ENCODE measurements around the gene ARHGAP28. TPM values are rescaled to one million over a fixed set of nuclear protein-coding genes. Genes with fewer than 3 reads are reported as not detected.
A peak's percentile ranks its signal among the peaks of the same experiment; 100 is the strongest.
"Not testable (repeated sequence)": the region's sequence is repeated elsewhere in the genome, so short reads cannot be mapped to it uniquely, and the experiment has no call there.

The ARHGAP28 gene
- total RNA-seq, 1 experiment from 2014 or later = 0.24 TPM

DNA sequence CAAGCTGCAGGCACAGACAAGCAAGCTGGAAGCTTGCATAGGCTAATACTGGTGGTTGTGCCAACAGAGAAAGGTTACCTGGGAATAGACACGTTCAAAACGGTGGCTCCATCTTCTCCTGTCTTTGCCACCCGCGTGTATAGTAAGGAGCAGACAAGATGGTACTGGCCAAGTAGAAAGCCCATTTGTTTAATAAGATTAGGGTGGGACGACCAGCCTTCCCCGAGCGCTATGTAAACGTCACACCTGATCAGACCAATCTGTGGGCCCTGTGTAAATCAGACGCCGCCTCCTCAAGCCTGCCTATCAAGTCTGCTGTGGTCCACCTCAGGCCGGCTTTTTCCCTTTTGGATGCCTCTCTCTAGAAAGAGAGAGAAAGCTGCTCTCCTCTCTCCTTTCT lies 198.8 kb downstream of the ARHGAP28 start:
- no peak for DNase-seq (ENCODE audit: low read depth)

DNA sequence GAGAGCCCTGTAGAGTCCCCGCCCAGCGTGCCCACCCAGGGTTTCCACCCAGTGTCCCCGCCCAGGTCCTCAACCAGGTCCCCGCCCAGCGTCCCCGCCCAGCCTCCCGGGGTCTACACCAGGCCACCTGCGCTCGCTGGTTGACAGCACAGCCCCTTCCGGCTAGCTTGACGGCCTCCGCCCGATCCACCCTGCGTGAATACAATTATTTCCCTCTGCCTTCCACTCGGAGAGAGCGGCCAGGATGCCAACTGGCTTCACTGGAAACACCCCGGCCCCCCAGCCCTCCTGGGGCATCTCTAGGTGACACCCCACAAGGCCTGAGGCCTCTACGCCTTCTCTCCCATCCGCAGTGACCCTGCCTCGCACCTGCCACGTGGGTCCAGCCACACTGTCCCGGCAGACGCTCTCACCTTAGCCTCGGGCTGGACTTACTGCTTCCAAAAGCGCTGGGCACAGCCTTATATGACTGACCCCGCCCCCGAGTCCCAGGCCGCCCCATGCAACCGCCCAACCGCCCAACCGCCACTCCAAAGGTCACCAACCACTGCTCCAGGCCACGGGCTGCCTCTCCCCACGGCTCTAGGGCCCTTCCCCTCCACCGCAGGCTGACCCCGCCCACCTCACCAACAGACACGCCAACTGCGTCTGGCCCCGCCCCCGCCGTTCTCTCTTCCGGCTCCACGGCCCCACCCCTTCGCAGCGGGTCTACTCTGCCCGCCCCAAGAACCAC lies 200.0 kb downstream of the ARHGAP28 start:
- DNase-seq (ENCODE audit: low read depth) = peak; percentile 11

DNA sequence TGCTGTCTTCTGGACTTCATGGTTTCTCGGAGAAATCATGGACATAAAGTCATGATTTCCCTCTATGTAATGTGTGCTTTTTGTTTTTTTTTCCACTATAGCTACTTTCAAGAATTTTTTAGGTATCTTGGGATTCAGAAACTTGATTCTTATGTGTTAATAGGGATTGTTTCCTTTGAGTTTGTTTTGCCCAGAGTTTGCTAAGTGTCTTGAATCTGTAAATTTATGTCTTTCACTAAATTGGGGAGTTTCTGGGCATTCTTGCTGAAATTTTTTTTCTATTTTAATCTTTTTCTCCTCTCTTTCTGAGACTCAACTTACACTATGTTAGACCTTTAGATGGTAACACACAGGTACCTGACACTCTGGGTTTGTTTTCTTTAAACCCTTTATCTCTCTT lies 205.3 kb downstream of the ARHGAP28 start:
- no peak for DNase-seq (ENCODE audit: low read depth)

DNA sequence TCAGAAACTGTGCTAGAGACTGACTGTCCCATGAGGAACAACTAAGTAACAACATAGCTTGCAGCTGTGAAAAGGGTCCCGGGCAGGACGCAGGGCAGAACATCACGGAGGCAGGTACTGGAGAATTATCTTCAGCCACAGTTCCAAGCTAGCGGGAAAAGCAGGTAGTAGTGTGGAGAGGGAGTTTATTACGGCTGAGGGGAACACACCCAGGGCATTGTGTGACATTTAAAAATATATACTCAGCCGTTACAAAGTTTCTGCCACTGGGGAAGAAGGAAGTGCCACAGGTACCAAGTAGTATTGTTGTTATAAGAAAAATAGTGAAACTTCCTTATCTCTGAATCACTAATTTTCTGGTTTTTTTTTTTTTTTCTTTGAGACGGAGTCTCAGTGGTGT lies 208.5 kb downstream of the ARHGAP28 start:
- DNase-seq (ENCODE audit: low read depth) = no peak

DNA sequence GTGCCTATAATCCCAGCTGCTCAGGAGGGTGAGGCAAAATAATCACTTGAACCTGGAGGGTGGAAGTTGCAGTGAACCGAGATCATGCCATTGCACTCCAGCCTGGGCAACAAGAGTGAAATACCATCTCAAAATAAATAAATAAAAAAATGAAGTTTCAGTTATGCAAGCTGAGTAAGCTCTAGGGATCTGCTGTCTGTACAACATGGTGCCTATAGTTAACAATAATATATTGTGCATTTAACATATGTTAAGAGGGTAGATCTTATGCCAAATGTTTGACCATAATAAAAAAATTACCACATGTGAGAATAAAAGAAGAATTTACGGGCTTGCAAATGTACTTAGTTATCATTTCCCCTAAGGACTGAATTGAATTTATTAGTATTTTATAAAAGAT lies 208.9 kb downstream of the ARHGAP28 start:
- DNase-seq (ENCODE audit: low read depth) = not testable (repeated sequence)

DNA sequence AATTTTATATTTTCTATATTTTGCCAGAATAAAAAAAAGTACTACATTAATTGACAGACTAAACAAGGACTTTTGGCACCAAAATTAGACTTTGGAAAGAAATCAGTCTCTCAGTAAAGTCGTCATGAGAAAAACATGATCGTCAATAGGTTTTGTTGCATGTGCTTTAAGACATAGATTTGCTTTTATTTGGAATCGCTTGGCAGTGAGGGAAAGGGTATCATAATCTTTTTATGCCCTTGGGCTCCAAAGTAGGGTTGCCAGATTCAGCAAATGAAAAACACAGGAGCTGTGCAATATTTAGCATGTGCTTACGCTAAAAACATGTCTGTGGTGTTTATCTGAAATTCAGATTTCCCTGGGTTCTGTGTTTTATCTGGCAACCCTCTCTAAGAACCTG lies 210.5 kb downstream of the ARHGAP28 start:
- DNase-seq (ENCODE audit: low read depth) = no peak

DNA sequence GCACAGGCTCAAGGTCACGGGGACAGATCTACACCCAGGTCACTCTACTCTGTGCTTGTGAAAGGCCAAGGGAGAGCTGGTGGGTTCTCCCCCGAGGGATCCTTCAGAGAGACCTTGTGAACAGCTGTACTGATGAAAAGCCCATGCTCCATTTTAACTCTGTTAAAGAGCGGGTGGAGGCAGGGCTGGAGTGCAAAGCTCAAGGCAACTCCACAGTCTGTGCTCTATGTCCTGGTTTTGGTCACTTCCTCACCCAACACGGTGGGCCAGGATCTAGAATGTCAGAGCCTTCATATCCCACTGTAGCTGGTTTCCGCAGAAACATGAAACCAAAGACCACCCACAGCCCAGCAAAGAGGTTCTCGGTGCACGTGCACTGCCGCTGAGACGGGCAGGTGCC lies 210.9 kb downstream of the ARHGAP28 start:
- no peak for DNase-seq (ENCODE audit: low read depth)

DNA sequence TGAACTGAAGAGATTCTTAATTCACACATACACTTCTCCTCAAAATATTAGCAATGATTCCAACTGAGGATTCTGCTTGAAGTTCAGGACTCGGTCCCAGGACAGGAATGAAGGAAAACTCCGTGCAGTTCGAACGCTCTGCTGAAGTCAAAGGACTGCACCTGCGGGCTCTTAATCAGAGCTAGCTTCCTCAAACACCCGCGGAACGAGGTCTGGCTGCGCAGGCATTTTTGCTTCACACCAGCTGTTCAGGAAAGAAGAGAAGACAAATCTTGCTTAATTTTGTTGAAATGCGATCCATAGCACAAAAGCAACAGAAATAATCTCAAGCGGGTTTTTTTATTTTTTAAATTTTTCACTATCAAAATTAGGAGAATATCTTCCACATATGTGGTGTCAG lies 212.5 kb downstream of the ARHGAP28 start:
- DNase-seq (ENCODE audit: low read depth) = no peak

DNA sequence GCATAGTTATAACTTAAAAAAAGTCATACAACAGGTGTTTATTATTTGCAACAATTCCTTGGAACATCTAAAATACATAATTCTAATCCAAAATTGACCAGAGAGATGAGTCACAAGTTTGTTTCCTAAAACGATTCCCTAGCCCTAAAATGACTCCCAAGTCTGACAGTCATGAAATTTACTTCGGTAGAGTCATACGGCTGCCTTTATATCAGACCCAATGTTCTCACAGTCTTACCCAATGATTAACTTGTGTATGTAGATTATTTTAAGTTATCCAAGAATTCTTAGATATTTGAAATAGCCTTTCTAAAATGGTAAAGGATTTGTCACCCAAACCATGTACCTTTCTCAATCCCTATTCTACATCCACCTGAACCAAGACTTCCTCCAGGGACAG lies 213.2 kb downstream of the ARHGAP28 start:
- DNase-seq (ENCODE audit: low read depth) = no peak

DNA sequence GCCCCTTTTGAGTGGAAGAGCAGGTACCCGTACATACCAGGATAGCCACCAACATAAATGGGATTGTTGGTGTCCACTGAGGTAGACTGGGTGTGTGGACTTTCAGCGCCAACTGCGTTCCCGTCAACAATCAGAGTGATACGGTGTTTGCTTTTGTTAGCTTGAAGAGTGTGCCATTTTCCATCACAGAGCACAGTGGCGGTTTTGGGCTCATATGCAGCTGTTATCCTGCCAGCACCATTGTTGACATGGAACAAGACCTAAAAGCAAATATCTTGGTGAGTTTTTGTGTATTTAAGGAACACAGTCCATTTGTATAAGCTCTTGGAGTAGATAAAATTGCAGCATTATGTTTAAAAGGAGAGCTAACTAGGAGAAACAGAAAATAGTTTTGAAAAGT lies 213.6 kb downstream of the ARHGAP28 start:
- no peak for DNase-seq (ENCODE audit: low read depth)

DNA sequence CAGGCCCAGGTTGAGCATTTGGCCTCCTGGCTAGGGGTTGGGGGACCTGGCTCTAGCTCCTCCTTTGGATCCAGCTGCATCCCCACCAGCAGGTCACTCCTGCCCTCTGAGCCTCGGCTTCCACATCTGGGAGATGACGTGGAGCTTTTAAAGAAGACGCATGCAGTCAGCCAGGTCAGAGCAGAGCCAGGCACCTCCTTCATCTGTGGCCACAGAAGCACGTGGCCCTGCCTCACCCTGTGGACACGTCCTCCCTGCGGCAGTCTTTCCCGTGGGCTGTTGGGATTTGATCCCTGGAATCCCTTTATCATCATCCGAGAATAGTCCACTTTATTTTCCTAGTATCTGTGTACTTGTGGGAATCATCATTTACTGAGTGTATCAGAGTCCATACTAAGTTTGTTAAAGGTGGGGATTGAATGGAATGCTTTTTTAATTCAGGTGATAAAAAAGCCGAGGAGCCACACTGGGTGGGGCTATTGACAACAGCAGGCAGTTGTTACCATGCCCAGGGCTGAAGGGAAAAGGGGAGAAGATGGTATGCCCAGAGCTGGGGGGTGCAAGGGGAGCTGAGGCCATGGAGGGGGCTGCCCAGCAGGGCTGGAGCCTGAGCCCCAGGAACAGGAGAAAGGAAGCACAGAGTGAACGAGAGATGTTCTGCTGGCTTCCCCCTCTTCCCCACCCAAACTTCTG lies 218.0 kb downstream of the ARHGAP28 start:
- DNase-seq (ENCODE audit: low read depth) = no peak

DNA sequence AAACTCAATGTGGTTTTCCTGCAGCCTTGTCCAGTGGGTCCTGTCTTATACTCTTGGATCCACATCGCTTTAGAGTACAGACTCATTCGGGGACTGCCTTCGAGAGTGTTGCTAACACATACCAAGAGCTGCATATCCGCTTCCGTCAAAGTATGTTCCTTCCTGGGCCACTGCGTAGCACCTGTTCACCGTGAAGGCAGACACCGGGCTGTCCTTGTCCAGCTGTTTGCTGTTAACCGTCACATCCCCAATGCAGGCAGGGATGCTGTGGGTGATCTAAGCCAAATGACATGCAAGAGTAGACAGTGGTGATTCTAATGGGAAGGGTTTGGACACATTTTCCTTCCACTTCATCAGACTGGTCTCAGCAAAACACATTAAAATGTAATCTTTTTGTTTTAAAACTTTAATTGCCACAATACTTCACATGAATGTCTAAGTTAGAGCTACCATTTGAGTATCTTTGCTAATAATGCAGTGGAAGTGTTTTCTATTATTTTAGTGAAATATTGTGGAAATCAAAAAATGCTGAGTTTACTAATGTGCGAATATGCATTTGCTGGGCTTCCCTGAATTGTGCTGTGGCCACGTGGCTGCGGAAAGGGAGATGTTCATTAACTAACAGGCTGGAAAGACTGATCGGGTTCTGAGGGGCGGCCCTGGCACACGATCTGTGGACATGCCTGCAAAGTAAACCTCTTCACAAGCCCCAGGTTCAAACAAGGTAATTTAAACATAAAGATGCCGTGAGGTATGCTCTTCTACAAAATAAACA lies 219.0 kb downstream of the ARHGAP28 start:
- DNase-seq (ENCODE audit: low read depth) = no peak

DNA sequence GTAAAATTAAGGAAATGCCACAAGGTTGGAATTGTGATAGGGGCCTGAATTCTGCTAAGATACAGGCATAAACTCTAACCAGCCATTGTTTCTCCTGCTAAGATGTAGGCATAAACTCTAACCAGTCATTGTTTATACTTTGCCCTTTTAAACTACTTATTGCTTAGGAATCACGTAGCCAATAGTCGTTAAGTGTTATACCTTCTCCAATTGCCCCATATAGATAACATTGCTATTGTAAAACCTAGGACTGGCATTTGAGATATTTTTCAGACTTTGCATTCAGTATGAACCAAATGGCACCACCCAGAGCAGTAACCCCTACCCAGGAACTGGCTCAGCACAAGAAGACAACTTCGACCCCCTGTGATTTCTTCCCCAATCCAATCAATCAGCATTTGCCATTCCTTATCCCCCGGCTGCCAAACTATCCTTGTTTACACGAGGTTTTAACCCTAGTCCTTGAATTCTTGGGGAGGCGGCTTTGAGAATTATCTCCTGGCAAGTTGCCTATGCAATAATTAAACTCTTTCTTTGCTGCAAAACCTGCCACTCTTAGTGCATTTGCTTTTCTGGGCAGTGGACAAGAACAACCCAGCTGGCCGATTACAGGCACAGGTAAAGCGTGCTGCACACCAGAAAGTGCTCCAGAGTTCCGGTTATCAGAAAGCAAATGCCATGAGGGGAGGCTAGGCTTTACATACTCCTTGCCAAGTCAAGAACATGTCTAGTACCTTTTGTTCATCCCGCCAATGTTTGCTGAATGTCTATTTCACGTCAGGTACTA lies 220.5 kb downstream of the ARHGAP28 start:
- no peak for DNase-seq (ENCODE audit: low read depth)

DNA sequence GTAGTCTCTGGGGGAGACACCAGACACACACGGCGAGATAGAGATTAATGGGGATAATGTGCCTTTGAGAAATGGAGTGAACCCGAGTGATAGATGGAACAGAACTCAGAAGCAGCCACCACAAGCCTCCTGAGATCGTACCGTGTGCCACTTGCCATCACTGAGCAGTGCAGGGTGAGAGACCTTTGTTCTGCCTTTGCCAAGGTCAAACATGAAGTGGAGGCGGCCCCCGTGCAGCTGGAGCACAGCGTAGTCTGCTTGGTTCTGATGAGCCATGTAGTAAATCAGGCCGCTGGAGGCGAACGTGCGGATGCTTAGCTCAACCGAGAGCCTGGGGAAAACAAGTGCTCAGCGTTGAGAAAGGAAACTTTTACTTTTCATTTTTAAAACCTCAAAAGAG lies 221.1 kb downstream of the ARHGAP28 start:
- no peak for DNase-seq (ENCODE audit: low read depth)

DNA sequence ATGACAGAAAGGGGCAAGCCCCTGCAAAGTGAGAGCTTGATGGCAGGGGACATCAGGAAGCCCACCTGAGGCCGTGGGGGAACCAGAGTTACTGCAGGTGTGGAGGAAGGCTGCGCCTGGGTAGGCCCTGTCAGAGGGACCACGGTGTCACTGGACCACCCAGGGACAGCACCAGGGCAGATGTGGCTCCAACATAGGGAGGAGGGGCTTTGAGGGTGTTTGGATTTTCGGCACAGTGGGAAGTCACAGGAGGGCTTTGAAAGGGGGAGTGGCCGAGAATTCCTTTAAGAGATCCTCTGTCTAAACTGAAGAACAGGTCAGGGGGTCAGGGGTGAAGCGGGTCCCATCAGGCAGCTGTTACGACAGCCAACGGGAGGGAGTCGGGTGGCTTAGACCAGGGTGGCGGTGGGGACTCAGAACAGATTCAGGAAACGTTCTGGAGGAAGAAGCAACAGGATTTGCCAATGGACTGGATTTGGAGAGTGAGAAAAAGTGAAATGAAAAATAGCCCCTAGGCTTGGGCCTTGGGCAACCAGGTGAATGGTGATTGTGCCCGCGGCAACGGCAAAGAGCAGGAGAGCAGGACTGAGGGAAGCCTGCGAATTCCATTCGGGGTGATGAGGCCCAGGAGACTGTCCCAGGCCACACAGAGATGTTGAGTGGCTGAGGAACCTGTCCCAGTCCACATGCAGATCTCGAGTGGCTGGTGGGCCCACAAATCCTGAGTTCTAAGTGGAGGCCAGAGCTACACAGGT lies 222.0 kb downstream of the ARHGAP28 start:
- no peak for DNase-seq (ENCODE audit: low read depth)

DNA sequence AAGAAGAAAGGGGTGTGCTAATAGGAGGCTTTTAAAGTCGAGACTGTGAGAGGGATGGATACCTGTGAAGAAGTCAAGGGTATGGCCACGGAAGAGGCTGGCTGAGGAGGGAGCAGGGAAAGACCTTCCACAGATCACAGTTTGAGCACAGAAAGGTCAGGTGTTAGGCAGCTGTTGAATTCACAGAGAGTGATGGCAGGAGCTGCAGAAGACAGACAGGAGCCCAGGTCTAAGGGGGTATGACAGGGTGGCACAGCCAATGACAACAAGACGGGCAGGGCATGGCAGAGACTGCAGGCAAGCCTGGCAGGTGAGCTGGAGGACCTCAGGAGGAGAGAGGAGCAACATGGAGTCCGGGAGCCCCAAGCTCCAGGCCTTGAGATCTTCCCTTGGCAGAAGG lies 225.0 kb downstream of the ARHGAP28 start:
- no peak for DNase-seq (ENCODE audit: low read depth)

DNA sequence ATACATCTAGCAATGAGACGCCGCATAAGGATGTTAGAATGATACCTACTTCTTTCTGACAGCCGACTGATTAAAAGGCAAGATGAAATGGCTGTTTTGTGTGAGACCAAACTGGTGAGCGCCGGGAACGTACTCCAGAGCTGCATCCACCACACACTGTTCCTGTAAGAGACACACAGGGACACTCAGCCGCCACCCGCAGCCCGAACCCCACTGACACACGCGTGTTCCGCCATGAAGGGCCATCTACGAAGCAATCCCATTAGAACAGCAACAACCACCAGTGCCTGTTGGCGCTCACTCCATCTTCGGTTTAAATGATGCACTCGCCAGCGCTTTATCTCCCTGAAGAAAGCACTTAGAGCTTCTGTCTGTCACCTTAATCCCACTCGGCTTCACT lies 225.8 kb downstream of the ARHGAP28 start:
- no peak for DNase-seq (ENCODE audit: low read depth)

DNA sequence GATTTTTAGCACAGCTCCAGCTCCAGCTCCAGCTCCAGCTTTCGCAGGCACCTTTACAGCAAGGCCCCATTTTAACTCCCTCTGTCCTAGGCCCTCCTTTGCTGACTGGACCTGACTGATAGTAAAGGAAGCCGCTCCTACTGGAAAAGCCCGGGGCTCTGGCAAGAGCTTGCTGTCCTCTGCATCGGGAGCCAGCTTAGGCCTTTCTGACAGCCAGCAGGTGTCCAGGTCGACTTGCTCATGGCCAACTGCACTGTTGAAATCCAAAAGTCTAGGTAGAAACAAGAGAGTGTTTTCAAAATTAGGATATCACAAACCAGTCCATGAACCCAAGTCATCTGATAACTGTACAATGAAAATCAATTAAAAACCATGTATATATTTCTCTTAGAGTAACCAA lies 227.0 kb downstream of the ARHGAP28 start:
- DNase-seq (ENCODE audit: low read depth) = no peak

DNA sequence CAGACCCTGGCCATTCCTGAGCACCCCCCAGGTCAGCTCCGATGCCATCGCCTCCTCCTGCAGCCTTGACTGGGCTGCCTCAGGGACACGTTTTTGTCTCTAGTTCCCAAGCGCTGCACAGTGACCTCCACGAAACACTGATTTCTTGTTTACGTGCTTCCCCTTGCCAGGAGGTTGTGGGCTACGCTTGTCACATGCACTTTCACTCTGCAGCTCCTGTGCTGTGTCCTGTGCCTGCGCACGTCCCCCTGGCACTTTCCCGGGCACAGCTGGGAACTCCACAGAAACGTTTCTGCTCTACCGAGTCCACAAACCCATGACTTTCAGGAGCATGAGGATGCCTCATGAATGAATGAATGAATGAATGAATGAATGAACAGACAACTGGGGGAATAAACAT lies 227.5 kb downstream of the ARHGAP28 start:
- no peak for DNase-seq (ENCODE audit: low read depth)

DNA sequence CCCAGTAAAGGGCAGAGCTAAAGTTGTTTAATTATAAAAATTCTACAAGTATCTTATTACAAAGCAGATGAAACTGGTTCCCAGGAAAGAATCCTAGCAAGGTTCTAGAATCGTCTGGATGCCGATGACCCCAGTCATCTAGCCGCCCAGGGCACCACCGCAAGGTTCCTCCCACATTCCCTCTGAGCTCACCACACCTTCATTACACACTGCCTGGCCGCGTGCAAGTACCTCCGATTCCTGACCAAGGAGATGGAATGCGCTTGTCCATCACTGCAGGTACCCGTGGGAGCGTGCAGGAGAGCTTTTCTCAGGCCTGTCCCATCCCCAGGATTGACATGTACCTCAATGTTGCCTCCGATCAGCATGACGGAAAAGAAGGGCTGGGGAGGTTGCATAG lies 229.6 kb downstream of the ARHGAP28 start:
- no peak for DNase-seq (ENCODE audit: low read depth)

DNA sequence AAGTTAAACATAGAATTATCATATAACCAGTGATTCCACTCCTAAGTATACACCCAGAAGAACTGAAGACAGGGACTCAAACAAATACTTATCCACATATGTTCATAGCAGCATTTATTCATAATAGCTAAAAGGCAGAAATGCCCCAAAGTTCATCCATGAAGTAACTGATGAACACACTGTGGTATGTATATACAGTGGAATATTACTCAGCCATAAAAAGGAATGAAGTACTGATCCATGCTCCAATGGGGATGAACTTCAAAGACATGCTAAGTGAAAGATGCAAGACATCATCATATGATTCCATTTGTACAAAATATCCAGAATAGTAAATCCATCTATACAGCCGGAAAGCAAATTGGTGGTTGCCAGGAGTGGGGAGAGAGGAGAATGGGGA lies 230.6 kb downstream of the ARHGAP28 start:
- no peak for DNase-seq (ENCODE audit: low read depth)

Data from RPMI7951 (cell line).